GM18873 (cell line): ENCODE results near the gene PSMD1.
"Not testable (repeated sequence)": the region's sequence is repeated elsewhere in the genome, so short reads cannot be mapped to it uniquely, and the experiment has no call there.

Experiments used
- ATAC-seq: cut with Tn5 transposase; IDR thresholded peaks from one replicate; pipeline ENCODE4 v1.9.1; 2021; ENCODE audit warnings: mild to moderate bottlenecking, moderate library complexity, moderate number of reproducible peaks; ENCODE audit not compliant: unreplicated experiment, low FRiP score

PSMD1 gene

GRCh38 chr2:231177156-231178025, 120.7 kb downstream of the PSMD1 start:
- ATAC-seq: no peak

DNA sequence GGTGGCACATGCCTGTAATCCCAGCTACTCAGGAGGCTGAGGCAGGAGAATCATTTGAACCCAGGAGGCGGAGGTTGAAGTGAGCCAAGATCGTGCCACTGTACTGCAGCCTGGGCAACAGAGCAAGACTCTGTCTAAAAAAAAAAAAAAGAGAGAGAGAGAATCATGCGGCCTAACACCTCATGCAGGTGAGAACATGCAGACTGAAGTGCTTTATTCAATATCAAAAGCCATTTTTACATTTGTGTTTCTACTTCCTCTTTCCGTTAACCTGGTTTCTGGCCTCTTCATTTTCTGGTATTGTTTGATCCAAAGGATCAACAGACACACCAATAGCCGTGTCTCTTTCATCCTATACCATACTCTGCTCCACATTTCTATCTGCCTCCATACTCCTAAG, 122.1 kb downstream of the PSMD1 start:
- not testable (repeated sequence) for ATAC-seq

DNA sequence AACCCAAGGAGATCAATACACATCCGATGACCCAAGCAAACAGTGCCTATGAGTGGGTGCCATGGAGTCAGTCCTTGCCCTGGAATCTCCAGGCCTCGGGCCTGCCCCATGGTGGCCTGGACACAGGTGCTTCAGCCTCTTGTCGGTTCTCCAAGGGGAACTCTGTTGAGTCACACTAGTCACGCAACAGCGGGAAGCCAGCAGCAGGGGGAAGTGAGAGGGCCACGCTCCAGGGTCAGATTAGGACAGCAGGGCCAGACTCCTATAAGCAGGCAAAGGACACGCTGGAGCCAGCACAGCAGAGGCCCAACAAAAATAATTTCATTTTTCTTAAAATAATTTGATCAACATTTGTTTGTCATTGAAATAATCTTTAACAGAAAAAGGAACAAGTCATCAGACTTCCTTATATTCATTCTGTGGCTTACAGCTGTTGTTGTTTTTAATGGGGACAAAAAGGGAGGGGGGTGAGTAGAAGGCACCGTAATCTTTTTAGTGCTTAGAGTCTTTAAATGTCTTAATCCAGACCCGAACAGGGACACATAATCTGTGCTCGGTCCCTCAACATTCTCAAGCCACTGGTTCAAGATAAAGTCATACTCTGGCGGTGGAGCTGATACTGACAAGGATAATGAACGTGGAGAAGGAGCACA, 125.3 kb downstream of the PSMD1 start:
- ATAC-seq: no peak

GRCh38 chr2:231182513-231182899, 125.8 kb downstream of the PSMD1 start:
- ATAC-seq: no peak

GRCh38 chr2:231183851-231184250, 127.2 kb downstream of the PSMD1 start:
- no peak for ATAC-seq

GRCh38 chr2:231184319-231184718, 127.7 kb downstream of the PSMD1 start:
- no peak for ATAC-seq

- no peak for ATAC-seq
These were observed 128.5 kb downstream of the PSMD1 start for GRCh38 chr2:231185050-231185725.

- no peak for ATAC-seq
These were observed 129.2 kb downstream of the PSMD1 start for GRCh38 chr2:231185886-231186285.

DNA sequence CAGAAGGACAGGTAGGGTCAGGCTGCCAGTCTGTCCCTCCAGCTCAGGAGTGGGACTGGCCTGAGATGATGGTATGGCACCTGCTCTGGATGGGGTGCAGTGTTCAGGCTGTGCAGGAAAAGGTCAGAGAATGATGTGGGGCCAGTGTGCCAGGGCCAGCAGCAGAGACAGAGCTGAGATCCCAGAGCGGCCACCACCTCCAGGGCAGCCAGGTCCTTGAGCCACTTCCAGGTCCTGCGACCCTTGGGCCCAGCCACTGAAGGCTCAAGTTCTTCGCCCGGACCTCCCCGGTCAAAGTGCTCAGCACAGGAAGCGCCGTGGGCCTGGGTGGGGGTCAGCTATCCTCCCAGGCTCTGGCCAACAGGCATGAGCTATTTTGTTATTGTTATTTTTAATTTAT, 129.7 kb downstream of the PSMD1 start:
- ATAC-seq: no peak

GRCh38 chr2:231187736-231188505, 131.3 kb downstream of the PSMD1 start:
- ATAC-seq: no peak

DNA sequence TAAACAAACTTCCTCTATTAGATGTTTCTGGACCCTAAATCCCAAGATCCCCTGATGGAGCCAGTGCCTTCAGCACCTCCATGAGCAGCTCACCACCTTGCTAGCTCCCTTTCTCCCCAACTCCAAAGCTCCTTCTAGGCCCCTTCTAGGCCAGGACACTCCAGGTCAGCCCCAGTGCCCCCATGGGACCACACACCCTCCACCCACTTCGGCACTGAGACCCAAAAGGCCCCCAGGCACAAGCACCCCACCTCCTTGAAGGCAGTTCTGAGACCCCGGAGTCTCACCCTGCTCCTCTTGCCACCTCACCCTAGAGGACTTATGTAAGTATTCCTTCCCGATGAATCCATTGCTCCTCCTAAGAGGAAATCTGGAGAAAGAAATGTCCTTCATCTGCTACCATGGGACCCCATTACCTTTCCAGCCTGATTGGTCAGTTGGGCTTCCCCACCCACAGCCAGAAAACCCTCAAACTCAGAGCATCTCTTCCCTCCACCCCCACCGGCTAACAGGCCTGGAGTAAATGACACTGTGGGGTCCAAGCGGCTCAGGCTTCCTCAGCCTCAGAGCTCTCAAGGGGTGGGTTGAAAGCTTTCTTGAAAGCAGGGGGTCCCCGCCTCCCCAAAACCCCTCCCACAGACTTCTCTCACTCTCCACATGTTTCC, 132.0 kb downstream of the PSMD1 start:
- no peak for ATAC-seq

GRCh38 chr2:231189171-231189530, 132.5 kb downstream of the PSMD1 start:
- ATAC-seq: no peak

GRCh38 chr2:231189571-231190495, 133.2 kb downstream of the PSMD1 start:
- ATAC-seq: no peak

GRCh38 chr2:231190531-231191197, 134.0 kb downstream of the PSMD1 start:
- ATAC-seq: no peak

DNA sequence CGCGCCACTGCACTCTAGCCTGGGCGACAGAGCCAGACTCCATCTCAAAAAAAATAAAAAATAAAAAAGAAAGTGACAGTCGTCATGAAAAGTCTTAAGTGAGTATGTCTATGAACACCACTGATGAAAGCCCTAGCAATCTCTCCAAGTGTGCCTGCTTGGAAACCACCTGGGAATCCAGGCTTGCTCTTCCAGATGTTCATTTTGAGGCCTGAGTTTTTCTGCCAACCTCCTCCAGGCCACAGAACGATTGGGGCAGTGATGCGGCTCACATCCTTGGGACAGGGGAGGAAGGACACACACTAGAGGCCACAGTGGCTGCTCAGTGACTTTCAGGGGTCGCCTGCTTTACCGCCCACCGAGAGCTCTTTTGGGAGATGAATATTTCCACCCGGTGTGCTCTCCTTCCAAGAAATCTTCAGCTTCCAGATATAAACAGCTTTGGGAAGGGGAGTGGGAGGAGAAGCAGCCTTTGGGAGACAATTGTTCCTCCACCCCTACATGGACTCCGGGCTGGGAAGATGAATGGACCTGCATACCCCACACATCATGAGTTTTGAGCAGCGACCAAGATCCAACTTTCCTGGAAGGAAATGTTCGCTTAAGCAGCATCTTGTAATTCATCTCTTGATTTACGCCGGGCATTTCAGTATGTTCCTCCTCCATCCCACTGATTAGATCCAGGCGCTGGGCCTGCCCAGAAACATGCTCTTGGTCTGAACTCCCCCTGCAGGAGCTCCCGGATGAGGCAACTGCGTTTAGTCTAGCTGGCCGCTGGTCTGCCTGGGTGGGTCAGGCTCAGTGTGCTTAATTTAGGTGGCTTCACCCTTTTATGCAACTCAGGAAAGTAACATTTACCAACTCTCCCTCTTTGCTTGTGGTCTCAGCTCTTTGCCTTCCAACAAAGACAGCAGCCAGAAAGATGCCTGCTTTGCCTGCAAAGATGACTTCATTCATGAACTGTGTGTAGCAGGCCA, 135.5 kb downstream of the PSMD1 start:
- ATAC-seq: no peak

- ATAC-seq: no peak
These were observed 136.5 kb downstream of the PSMD1 start for GRCh38 chr2:231193216-231193615.

DNA sequence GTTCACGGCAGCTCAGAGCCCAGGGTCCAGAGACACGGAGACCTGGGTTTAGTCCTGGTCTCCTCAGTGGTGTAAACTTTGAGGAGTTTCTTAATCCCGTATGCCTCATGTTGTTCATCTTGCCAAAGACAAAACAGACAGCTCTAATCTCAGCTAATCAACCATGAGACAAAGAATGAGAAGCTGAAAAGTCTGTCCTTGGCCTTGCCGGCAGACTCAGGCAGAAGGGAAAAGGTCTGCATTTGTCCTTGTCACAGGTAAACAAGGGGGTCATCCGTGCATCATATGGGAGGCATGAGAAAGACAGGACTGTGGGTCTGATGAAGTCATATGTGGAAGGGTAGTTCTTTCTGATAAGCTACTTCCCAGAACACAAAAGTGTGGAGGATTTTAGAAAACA, 139.9 kb downstream of the PSMD1 start:
- ATAC-seq: no peak
